GM12878 (cell line): ENCODE measurements around the gene FPGS. TPM values are rescaled to one million over a fixed set of nuclear protein-coding genes. Genes with fewer than 3 reads are reported as not detected.

Experiments used
- ATAC-seq: fragments of 200-7000 bp; cut with Tn5 transposase; 3 replicates; pipeline ENCODE4 v1.9.1; 2020; ENCODE audit warnings: mild to moderate bottlenecking, moderate library complexity
- BruUV-seq: library from RNA; stranded (reverse); fragments of 400-500 nt; replicated peaks from 2 replicates; lab custom pipeline; 2021; lab: Mats Ljungman, UMichigan
- CTCF ChIA-PET: fragments of 300-600 bp; sonication (Branson Sonifier 250); formaldehyde crosslinking; extraction: SDS; loops from one replicate; lab custom pipeline; 2021; ENCODE audit warnings: inconsistent platforms; lab: Yijun Ruan, JAX
- POLR2A ChIA-PET: fragments of 350-600 bp; formaldehyde crosslinking; extraction: SDS; loops from one replicate; lab custom pipeline; 2021; ENCODE audit warnings: inconsistent platforms; lab: Charles Lee
- RAD21 ChIA-PET: fragments of 300-600 bp; sonication (Branson Sonifier 250); formaldehyde crosslinking; loops from one replicate; lab custom pipeline; 2023; ENCODE audit warnings: antibody characterized with exemption; ENCODE audit not compliant: unreplicated experiment; lab: Charles Lee
- SMC1A ChIA-PET: fragments of 300-600 bp; sonication (Branson Sonifier 250); formaldehyde crosslinking; loops from one replicate; lab custom pipeline; 2023; ENCODE audit not compliant: unreplicated experiment, uncharacterized antibody; lab: Charles Lee
- DNase-seq: peaks from one replicate; pipeline ENCODE4 v3.0.0-alpha.2; 2011; ENCODE audit warnings: low read depth, low spot score
- FAIRE-seq: peaks from 3 replicates; lab custom pipeline; 2011; peaks lifted over from hg19 to GRCh38; lab: Jason Lieb, UNC
- H2AFZ ChIP-seq: 2 replicates; pipeline ENCODE4 v1.6.0; 2011; ENCODE audit warnings: low read depth, low read length, control low read depth; ENCODE audit not compliant: control insufficient read depth
- H3K27ac ChIP-seq: 2 replicates; pipeline ENCODE4 v1.5.1; 2011; ENCODE audit warnings: control low read depth; ENCODE audit not compliant: control insufficient read depth, insufficient read depth
- H3K27me3 ChIP-seq, 2 experiments: replicated peaks in 1 of 2; 2 replicates each; pipeline versions ENCODE4 v1.6.0 to v1.6.1; 2011; ENCODE audit warnings: low read length in 1 of 2; ENCODE audit not compliant: control insufficient read depth in 2 of 2, insufficient read depth in 2 of 2
- H3K36me3 ChIP-seq, 2 experiments: 2 replicates each; pipeline ENCODE4 v1.5.1; 2011; ENCODE audit warnings: low read length in 1 of 2; ENCODE audit not compliant: control insufficient read depth in 2 of 2, insufficient read depth in 2 of 2
- H3K4me1 ChIP-seq: 2 replicates; pipeline ENCODE4 v1.6.1; 2011; ENCODE audit warnings: mild to moderate bottlenecking, low read length, moderate library complexity, mixed read lengths; ENCODE audit not compliant: control insufficient read depth, insufficient read depth
- H3K4me2 ChIP-seq: 2 replicates; pipeline ENCODE4 v1.6.0; 2011; ENCODE audit warnings: control low read depth; ENCODE audit not compliant: control insufficient read depth, insufficient read depth
- H3K4me3 ChIP-seq: fragments of 200-600 bp; sonication (generic); 2 replicates; pipeline ENCODE4 v1.5.1; 2016
- H3K79me2 ChIP-seq: 2 replicates; pipeline ENCODE4 v1.6.0; 2011; ENCODE audit warnings: low read length; ENCODE audit not compliant: control insufficient read depth, insufficient read depth
- H3K9ac ChIP-seq: 2 replicates; pipeline ENCODE4 v1.8.0; 2011; ENCODE audit warnings: low read length, control low read depth, mixed read lengths; ENCODE audit not compliant: control insufficient read depth, insufficient read depth
- H3K9me3 ChIP-seq: replicated peaks from 3 replicates; pipeline ENCODE4 v1.5.1; 2011; ENCODE audit warnings: mild to moderate bottlenecking, low read length; ENCODE audit not compliant: control insufficient read depth, insufficient read depth
- H4K20me1 ChIP-seq: 2 replicates; pipeline ENCODE4 v1.6.0; 2011; ENCODE audit not compliant: control insufficient read depth, insufficient read depth
- ETV6 ChIP-seq, 2 experiments: fragments of 450-650 bp in 1 of 2; IDR thresholded peaks in 1 of 2; conservative IDR thresholded peaks in 1 of 2; 2 replicates each; pipeline ENCODE4 v1.6.1; 2014; ENCODE audit warnings: antibody characterized with exemption in 1 of 2, borderline replicate concordance in 1 of 2, low read depth in 1 of 2, mild to moderate bottlenecking in 1 of 2, moderate library complexity in 1 of 2
- MTA3 ChIP-seq: IDR thresholded peaks from 2 replicates; pipeline ENCODE4 v1.6.1; 2012; ENCODE audit warnings: low read length, inconsistent platforms, borderline replicate concordance
- MXI1 ChIP-seq: fragments of 150-350 bp; IDR thresholded peaks from 2 replicates; pipeline ENCODE4 v1.6.1; 2011; ENCODE audit warnings: low read depth, mild to moderate bottlenecking, inconsistent platforms, low read length, improper control_type of control experiment
- POLR2A ChIP-seq: IDR thresholded peaks from 2 replicates; pipeline ENCODE4 v1.6.1; 2011; ENCODE audit warnings: low read depth, mild to moderate bottlenecking, low read length
- POLR2AphosphoS5 ChIP-seq: IDR thresholded peaks from 2 replicates; pipeline ENCODE4 v1.6.1; 2011; ENCODE audit warnings: mild to moderate bottlenecking, low read length, inconsistent platforms
- WGBS: methylation state at CpG from one replicate; pipeline ENCODE4 v1.1.6; 2016; ENCODE audit warnings: low lambda C conversion rate; ENCODE audit not compliant: insufficient replicate concordance, insufficient coverage; ENCODE audit errors: missing lambda C conversion rate; 5-methylcytosine and 5-hydroxymethylcytosine counted together
- in situ Hi-C: fragments of 300-500 bp; cut with MboI; formaldehyde crosslinking; loops from 9 replicates; pipeline ENCODE4 v1.14.3; 2018; ENCODE audit warnings: mixed read lengths
- intact Hi-C: fragments of 100-400 bp; cut with micrococcal nuclease; formaldehyde crosslinking; loops from one replicate; pipeline ENCODE4 v1.14.2; 2022; ENCODE audit not compliant: unreplicated experiment
- polyA plus RNA-seq, 11 experiments: library from polyadenylated mRNA; depleted of rRNA in 4 of 11; unstranded in 6 of 11; stranded (reverse) in 5 of 11; fragments of >200 nt; fragmentation: Nextera tagmentation in 4 of 11; fragmentation: Illumina TruSeq in 1 of 11; extraction: Ambion mirVana in 4 of 11; extraction: Trizol in 1 of 11; gene quantifications; 1 replicate in 1 of 11; 2 replicates in 10 of 11; pipeline versions ENCODE4 v1.2.1 to v1.2.3, GENCODE V29; 2011 to 2016; ENCODE audit warnings: inconsistent platforms in 2 of 11, missing spikeins in 2 of 11, low read depth in 1 of 11
- total RNA-seq, 4 experiments: library from RNA; depleted of rRNA in 3 of 4; stranded (reverse); fragments of >200 nt in 3 of 4; fragmentation: Illumina TruSeq in 1 of 4; extraction: Trizol in 1 of 4; gene quantifications; 2 replicates each; pipeline versions ENCODE4 v1.2.1 to v1.2.3, GENCODE V29; 2013 to 2021

Gene FPGS
- total and polyA plus RNA-seq, 10 of the 15 experiments (the other 5 are each of a cell fraction or from before 2014, with no cell fraction given), result 1.2 to 127 (median 80.4) TPM

- Histone ChIP-seq H2AFZ (no peak overlapping the region), H3K4me1 (no peaks in the 10 kb centered on the region), H3K79me2 (no peaks in the 10 kb centered on the region), H3K9me3 (no peaks in the 10 kb centered on the region), H3K36me3 (peaks cover 0 to 18% of the 10 kb centered on the region in 2 experiments; a peak in 3 of 4 replicates), H3K9ac (no peak overlapping the region), H3K27me3 (no peaks in the 10 kb centered on the region), H4K20me1 (no peaks in the 10 kb centered on the region; the same call in 1 of the 2 replicates)
- ATAC-seq, result no peak
- no TSS peak for BruUV-seq
- in situ Hi-C loops, result no loop called here
- RAD21 ChIA-PET, result no interaction called here
- SMC1A ChIA-PET, result no interaction called here
- TF ChIP-seq POLR2A (peak; percentile 54), MXI1 (no peak)
- TF ChIP-seq, all 136 proteins: peak for 1
- intact Hi-C loops, result no loop called here
- H3K4me3 ChIP-seq, result no peak overlapping the region
- ChIA-PET POLR2A (no interaction called here), CTCF (no interaction called here)
- H3K27ac ChIP-seq, result no peak overlapping the region
- H3K4me2 ChIP-seq, result no peak overlapping the region
- 72% methylated on average over 3 of the region's 3 CpGs for WGBS
- FAIRE-seq, result no peak
- no peak for DNase-seq
Measured at GRCh38 chr9:127816362-127816725, 13.7 kb downstream of the FPGS start.

- Histone ChIP-seq H3K79me2 (no peaks in the 10 kb centered on the region), H3K4me3 (no peak overlapping the region), H3K27ac (no peak overlapping the region), H3K9ac (no peak overlapping the region), H2AFZ (no peak overlapping the region), H3K9me3 (no peaks in the 10 kb centered on the region), H3K27me3 (no peaks in the 10 kb centered on the region), H3K4me1 (no peaks in the 10 kb centered on the region), H3K36me3 (peaks cover 0 to 18% of the 10 kb centered on the region in 2 experiments; a peak in 3 of 4 replicates), H3K4me2 (no peak overlapping the region), H4K20me1 (no peaks in the 10 kb centered on the region; the same call in 1 of the 2 replicates)
- no peak for FAIRE-seq
- intact Hi-C loops, result no loop called here
- TF ChIP-seq MTA3, result no peak
- TF ChIP-seq POLR2A, result 0 out of 2 replicates have a peak, but pooled peaks have one; percentile 4
- no peak for TF ChIP-seq ETV6 (conservative IDR thresholded peaks at IDR 0.05 in 1 of 2, IDR thresholded peaks at IDR 0.05 in 1 of 2; ENCODE audit: borderline replicate concordance in 1 of 2, low read depth in 1 of 2)
- 0 out of 2 replicates have a peak, but pooled peaks have one; percentile 31 for TF ChIP-seq POLR2AphosphoS5
- DNase-seq, result no peak
- ATAC-seq, result no peak; the same call in 2 of the 3 replicates
- in situ Hi-C loops, result no loop called here
- RAD21 ChIA-PET, result no interaction called here
- no TSS peak for BruUV-seq
- SMC1A ChIA-PET, result no interaction called here
- CTCF ChIA-PET, result no interaction called here
- POLR2A ChIA-PET, result no interaction called here
- 71% methylated on average over 8 of the region's 8 CpGs for WGBS
Measured at GRCh38 chr9:127816728-127817127, 14.0 kb downstream of the FPGS start.
